Amygdala (tissue), 56 donors: ENCODE data around the gene OSCP1.
A peak's percentile ranks its signal among the peaks of the same experiment; 100 is the strongest.

Experiments used
- DNase-seq, 56 donors: peaks; one replicate each; lab custom pipeline; 2025; lab: John Stamatoyannopoulos, UW

Gene OSCP1

DNA sequence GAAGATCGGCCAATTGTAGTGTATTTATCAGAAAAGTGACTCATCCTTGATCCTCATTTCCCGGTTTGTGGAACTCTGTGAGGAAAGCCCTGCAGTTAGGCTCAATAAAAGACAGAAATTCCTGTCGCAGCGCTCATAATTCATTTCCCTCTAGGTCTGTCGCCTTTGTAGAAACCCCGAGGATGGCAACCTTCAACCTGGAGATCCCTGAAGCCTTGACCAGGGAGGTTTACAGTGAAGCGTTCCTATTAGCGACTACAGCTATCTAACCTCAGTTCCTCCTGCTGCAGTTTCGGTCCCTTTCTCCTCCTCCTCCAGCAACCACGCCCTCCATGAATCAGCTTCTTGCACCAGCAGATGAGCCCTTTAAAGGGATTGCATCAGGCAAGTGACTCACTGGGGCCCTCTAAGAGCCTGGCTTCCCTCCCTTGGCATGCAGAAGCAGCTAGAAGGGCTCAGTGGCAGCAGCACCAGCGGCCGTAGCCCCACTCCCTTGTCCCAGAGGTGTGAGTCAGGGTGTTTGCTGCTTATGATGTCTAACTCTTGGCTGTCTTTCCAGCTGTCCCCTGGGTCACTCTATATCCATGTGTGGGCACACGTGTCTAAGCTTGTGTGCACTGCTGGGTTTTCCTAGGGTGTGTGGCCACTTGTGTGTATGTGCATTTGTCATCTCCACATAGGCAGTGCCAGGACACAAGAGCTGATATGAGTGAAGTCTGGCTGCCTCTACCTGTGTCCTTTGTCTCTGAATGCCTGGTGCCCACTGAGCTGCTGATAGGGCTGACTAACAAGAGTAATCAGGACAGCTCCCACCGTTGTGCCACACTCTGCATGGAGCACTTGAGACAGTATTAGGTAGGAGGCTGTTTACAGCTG lies 63.7 kb downstream of the OSCP1 start:
- peak in 54 of 56 donors; percentile 34 to 93 (median 76) for DNase-seq

DNA sequence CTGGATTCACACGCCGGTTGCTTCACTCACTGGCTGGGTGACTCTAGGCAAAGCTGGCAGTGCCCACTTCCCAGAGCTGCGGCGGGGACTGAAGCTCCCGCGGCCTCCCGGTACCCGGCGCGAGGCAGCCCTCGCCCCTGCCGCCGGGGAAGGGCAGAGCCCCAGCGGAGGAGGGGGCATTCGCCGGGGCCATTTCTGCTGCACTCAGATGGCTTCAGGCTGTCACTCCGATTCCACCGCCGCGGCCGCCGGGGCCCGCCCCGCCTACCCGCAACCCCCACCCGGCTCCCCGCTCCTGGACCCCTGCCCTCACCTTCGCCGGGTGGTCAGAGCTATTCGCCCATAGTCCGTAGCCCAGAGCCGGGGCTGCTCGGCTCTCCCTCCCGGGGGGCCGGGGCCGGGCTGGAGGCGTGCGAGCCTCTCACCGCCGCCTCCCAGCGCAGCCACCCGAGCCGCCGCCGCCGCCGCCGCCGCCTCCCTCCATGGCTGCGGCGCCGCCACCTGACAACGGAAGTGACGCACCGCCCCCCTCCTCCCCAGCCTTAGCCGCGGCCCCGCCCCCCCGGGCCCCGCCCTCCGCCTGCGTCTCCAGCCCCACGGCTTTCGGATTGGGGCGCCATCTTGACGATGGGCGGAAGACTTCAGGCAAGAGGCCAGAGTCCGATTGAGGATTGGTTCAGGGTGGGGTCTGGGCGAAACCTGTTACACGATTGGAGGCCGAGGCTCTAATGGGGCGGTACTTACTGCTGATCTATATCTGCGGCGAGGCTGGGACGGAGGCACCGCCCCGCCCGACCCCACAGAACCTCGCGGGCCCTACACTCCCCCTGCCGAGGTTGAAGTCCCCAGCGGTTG lies 64.6 kb downstream of the OSCP1 start, which contains the start of gene STK40:
Gene STK40, minus strand, starts transcription at position 515 of the 855 bp plus-strand sequence. CDS start 24,592 bp downstream, outside the sequence.
- peak; percentile 60 to 99 (median 98) for DNase-seq

DNA sequence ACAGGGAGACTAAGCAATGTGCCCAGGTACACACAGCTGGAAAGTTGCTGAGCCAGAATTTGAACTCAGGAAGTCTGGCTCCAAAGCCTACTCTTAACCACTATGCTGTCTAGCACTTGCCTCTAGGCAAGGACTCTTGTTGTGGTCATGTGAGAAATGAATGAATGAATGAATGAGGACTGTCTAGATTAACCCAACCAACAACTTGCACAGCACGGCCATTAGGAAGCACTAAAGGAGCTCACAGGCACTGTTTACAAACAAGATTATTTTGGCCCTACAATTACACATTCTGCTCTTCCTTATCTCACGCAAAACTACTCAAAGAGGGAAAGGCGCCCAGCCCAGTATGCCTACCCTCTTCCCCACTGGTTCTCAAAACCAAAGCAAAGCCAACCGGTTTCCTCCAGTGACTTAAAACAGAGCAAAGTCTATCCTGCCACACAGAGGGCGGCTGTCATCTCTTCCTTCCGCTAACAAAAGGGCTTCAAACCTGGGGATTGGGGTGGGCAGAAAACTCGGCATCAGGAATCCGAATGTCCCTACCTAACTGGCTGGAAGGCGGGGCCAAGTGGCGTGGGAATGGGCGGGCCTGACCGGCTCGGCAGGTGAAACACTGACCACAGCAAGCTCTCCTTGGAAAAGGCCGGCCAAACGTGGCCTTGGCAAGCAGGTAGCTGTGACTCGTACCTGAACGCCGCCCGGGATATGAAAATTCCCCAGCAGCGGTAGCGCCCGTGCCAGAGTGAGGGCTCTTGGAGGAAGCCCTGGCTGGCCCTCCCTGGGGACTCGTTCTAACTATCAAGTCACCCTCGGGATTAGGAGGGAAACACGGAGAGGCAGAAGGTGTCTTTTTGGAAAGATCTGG lies 65.5 kb downstream of the OSCP1 start:
- DNase-seq = peak in 31 of 56 donors; percentile 13 to 71 (median 42)

- DNase-seq = peak in 1 of 56 donors; percentile 7
Measured at GRCh38 chr1:36383240-36383639, 67.0 kb downstream of the OSCP1 start.

DNA sequence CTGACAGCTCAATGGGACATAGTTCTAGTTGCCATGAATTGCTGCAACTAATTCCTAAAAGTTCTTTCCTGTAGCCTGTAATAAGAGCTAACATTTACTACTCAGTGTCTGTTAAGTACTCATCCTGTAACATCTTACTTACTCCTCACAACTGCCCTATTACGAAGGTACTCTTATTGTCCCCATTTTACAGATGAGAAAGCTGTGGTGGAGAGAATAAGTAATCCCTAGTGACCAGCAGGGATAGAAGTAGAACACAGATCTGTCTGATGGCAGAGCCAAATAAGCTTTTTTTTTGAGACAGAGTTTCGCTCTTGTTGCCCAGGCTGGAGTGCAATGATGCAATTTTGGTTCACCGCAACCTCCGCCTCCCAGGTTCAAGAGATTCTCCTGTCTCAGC lies 67.6 kb downstream of the OSCP1 start:
- no peak for DNase-seq

DNA sequence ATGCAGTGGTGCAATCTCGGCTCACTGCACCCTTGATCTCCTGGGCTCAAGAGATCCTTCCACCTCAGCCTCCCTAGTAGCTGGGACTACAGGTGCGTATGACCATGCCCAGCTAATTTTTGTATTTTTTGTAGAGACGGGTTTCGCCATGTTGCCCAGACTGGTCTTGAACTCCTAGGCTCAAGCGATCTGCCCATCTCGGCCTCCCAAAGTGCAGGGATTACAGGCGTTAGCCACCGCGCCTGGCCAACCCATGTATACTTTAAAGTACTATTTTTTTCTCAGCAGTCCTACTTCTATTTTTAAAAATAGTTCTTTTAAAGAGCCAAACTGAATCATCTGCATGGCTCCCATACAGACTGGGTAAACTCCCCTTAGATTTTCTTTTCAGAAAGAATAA lies 68.0 kb downstream of the OSCP1 start:
- no peak for DNase-seq

DNA sequence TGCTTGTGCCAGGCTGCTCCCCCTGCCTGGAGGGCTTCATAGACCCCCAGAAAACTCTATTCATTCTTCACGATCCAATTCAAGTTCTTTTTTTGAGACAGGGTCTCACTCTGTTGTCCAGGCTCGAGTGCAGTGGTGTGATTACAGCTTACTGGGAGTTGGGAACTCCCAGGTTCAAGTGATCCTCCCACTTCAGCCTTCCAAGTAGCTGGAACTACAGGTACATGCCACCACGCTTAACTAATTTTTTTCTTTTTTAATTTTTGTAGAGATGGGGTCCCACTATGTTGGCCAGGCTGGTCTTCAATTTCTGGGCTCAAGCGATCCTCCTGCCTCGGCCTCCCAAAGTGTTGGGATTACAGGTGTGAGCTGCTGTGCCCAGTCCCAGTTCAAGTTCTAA lies 68.8 kb downstream of the OSCP1 start:
- no peak for DNase-seq

- no peak for DNase-seq
Measured at GRCh38 chr1:36380782-36381181, 69.5 kb downstream of the OSCP1 start.

DNA sequence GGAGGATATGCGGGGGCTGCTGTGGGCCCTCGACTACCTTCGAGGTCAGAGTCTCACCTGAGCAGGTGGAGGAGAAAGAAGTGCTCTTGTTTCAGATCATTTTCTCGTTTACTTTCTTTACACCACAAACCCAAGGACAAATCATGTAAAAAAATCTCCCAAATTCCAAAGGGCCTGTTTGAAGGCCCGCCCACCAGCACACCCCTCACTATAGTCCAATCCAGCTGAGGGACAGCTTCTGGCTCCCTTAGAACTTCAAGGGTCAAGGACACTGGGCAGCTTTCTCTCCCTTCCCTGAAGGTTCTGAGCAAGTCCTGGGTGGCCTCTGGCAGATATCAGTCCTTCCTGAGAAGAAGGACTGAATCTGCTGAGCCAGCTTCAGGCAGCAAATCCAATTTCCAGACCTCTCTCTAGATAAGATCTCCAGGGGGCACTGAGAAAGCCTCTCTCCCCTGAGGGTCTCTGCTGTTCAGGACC lies 70.1 kb downstream of the OSCP1 start:
- no peak for DNase-seq

DNA sequence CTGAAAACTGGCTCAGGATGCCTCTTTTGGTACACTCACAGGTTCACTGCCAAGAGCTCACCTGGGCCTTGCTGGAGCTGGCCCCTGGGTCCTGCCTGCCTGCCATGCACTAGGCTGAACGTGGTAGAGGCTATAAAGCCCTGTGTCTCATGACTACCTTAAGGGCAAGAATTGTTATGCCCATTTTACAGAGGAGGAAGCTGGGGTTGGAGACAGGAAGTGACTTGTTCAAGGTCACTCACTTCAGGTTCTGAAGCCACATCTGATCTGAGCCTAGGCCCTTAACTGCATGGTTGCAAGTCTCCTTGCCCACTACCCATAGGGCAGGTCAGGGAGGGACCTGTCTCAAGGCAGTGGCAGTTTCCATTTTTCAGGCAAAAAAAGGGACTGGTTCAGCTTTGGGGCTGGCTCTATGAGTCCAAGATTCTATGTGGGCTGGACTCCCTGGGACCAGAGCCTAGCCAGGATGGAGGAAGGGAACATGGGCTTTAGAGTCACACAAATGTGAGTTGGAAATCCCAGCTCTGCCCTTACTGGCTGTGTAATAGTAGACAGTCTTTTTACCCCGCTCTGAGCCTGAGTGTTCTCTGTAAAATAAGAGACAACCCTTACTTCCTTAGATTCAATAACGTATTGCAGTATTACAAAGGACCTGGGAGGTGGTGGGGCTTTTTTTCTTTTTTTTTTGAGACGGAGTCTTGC lies 72.3 kb downstream of the OSCP1 start:
- DNase-seq = no peak

DNA sequence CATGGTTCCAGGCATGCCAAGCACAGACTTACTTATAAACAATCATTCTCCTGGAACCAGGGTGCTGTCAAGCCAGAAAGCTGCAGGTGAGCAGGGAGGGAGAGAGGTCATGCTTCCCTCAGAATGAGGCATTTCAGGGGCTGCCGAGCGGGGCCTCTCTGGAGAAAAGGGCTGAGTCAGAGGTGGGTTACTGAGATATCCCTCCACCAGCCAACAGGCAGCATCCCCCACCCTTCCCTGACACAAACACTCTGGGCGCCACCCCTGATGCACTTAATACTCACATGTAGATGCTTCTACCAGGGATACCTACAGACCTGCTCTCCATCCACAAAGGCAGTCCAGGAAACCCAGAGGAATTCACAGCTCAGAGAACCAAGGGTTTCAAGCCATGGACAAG lies 77.6 kb downstream of the OSCP1 start:
- DNase-seq = no peak

DNA sequence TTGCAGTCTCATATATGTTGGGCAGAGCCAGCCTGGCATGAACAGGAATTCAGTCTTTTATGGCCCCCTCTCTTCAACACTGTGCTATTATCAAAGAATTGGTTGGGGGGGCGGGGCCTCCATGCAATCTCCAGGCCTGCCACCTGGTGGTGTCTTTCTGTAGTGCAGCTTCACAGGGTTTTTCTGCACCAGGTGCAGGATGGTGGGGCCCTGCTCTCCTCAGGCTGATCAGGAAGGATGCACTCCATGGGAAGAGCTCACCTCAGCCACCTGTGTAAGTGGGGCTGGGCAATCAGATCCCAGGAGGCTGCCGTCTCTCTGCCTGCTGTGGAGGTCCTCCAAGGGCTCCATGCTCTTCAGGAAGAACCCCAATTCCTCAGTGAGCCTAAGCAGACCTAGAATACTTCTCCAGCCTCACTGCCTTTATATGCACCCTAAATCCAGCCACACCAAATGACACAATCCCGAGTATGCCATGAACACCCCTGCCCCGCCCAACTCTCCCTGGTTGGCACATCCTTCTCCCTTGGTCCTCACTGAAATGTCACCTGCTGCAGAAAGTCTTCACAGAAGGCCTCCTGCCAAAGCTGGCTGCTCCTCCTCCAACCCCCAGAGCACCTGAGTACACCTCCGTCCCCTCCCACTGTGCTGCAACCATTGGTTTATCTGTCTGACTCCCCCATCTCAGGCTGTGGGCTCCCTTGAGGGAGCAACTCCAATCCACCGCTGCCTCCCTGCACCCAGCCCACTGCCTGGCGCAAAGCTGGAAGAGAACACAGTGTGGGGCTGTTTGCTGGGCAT lies 81.0 kb downstream of the OSCP1 start:
- DNase-seq = peak in 48 of 56 donors; percentile 9 to 82 (median 35)
